Measurements from ENCODE around the gene WDR18.

The WDR18 gene

DNA sequence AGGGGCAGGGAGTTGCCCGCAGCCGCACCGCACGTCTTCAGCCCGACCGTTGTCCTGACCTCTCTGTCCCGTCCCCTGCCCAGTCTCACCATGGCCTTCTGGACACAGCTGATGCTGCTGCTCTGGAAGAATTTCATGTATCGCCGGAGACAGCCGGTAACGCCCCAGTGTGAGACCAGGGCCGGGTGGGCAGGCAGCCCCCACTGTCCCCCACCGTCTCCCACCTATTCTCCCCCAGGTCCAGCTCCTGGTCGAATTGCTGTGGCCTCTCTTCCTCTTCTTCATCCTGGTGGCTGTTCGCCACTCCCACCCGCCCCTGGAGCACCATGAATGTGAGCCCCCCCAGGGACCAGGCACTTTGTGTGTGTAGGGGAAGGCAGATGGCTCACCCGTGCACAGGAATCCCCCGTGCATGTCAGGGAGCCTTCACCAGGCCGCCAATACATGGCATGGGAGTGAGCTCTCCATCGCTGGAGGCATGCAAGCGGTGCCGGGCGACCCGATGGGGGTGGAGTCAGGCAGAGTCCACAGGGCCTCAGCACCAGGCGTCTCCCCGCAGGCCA is 57.2 kb downstream of the WDR18 start:
- H3K4me3 ChIP-seq (replicated peaks in 1 of 2; ENCODE audit: low read depth in 2 of 2, low read length in 2 of 2), result peak overlapping the region; percentile 53 to 65
- TF ChIP-seq, protein P1, sequence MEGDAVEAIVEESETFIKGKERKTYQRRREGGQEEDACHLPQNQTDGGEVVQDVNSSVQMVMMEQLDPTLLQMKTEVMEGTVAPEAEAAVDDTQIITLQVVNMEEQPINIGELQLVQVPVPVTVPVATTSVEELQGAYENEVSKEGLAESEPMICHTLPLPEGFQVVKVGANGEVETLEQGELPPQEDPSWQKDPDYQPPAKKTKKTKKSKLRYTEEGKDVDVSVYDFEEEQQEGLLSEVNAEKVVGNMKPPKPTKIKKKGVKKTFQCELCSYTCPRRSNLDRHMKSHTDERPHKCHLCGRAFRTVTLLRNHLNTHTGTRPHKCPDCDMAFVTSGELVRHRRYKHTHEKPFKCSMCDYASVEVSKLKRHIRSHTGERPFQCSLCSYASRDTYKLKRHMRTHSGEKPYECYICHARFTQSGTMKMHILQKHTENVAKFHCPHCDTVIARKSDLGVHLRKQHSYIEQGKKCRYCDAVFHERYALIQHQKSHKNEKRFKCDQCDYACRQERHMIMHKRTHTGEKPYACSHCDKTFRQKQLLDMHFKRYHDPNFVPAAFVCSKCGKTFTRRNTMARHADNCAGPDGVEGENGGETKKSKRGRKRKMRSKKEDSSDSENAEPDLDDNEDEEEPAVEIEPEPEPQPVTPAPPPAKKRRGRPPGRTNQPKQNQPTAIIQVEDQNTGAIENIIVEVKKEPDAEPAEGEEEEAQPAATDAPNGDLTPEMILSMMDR (IDR thresholded peaks at IDR 0.05; ENCODE audit: low read depth, low read length), result no peak
- DNase-seq (ENCODE audit: low read depth in 2 of 2), result no peak

DNA sequence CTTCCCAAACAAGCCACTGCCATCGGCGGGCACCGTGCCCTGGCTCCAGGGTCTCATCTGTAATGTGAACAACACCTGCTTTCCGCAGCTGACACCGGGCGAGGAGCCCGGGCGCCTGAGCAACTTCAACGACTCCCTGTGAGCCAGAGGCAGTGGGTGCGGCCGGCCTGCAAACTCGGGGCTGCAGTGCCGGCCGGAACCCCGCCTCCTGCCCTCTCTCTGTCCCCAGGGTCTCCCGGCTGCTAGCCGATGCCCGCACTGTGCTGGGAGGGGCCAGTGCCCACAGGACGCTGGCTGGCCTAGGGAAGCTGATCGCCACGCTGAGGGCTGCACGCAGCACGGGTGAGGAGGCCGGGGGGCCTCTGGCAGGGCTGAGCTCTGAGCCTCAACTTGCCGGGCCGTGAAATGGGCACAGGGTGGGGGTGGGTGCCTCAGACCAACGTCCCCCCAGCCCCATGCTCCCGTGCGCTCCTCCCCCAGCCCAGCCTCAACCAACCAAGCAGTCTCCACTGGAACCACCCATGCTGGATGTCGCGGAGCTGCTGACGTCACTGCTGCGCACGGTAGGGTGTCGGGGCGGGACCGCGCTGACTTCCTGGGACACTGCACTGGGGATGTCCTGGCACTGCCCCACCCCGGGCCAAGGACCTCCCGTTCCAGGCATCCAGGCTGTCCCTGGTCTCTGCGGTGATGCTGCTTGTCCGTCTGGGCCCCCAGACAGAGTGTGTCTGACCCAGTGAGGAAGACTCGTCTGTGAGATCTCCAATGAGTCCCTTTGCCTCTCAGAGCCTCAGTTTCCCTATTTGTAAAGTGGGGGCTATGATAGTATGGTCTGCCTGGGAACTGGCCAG is 57.9 kb downstream of the WDR18 start:
- TF ChIP-seq, protein P1 (IDR thresholded peaks at IDR 0.05; ENCODE audit: low read depth, low read length), result no peak
- H3K4me3 ChIP-seq (replicated peaks in 1 of 2; ENCODE audit: low read depth in 2 of 2, low read length in 2 of 2), result no peak overlapping the region
- peak in 1 of 2 donors; percentile 50 for DNase-seq (ENCODE audit: low read depth in 2 of 2)

DNA sequence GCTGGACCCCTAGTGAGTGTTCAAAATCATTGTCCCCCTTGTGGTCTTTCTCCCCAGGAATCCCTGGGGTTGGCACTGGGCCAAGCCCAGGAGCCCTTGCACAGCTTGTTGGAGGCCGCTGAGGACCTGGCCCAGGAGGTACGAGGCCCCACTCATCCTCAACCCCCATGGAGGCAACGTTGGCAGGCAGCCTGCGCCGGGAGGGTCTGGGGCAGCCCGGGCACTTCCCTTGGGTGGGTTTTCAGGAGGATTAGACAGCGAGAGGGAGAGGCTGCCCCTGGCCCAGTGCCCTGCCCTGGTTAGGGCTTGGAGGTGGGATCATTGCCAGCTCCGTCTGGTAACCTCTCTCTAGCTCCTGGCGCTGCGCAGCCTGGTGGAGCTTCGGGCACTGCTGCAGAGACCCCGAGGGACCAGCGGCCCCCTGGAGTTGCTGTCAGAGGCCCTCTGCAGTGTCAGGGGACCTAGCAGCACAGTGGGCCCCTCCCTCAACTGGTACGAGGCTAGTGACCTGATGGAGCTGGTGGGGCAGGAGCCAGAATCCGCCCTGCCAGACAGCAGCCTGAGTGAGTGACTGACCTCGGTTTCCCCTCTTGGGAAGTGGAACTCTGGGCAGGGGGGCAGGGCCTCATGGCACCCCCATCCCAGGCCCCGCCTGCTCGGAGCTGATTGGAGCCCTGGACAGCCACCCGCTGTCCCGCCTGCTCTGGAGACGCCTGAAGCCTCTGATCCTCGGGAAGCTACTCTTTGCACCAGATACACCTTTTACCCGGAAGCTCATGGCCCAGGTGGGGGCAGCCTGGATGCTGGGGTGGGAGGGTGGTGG is 58.8 kb downstream of the WDR18 start:
- no peak for DNase-seq (ENCODE audit: low read depth in 2 of 2)
- no peak overlapping the region for H3K4me3 ChIP-seq (replicated peaks in 1 of 2; ENCODE audit: low read depth in 2 of 2, low read length in 2 of 2)
- TF ChIP-seq, protein P1 (IDR thresholded peaks at IDR 0.05; ENCODE audit: low read depth, low read length), result no peak

All from cardiac fibroblast (primary cell).